Prostate gland (tissue), 2 donors: Measurements from ENCODE around the gene SEC24C. TPM values are rescaled to one million over a fixed set of nuclear protein-coding genes. Genes with fewer than 3 reads are reported as not detected.

Experiments used
- DNase-seq: peaks from one replicate; pipeline ENCODE4 v3.0.0-alpha.2; 2019; ENCODE audit warnings: low spot score
- H3K27ac ChIP-seq, 2 donors: fragments of 200-600 bp; sonication (generic); 2 replicates each; pipeline ENCODE4 v1.5.1; 2017 to 2019
- H3K27me3 ChIP-seq: fragments of 200-600 bp; sonication (generic); replicated peaks from 2 replicates; pipeline ENCODE4 v1.5.1; 2019; ENCODE audit not compliant: insufficient read depth
- H3K36me3 ChIP-seq, 2 donors: fragments of 200-600 bp; sonication (generic); 1 replicate in 1 of 2; 2 replicates in 1 of 2; pipeline versions ENCODE4 v1.5.1 to v1.8.1; 2017 to 2019
- H3K4me1 ChIP-seq: fragments of 200-600 bp; sonication (generic); replicated peaks from 2 replicates; pipeline ENCODE4 v1.5.1; 2019
- H3K4me3 ChIP-seq, 2 donors: fragments of 200-600 bp; sonication (generic); 2 replicates each; pipeline ENCODE4 v1.5.1; 2017 to 2019
- H3K9me3 ChIP-seq: fragments of 200-600 bp; sonication (generic); 2 replicates; pipeline ENCODE4 v1.5.1; 2017
- POLR2A ChIP-seq: fragments of 450-650 bp; IDR thresholded peaks from one replicate; pipeline ENCODE4 v1.6.1; 2016; ENCODE audit warnings: antibody characterized with exemption, mild to moderate bottlenecking
- POLR2AphosphoS5 ChIP-seq: sonication (generic); formaldehyde crosslinking; IDR thresholded peaks from one replicate; pipeline ENCODE4 v1.6.1; 2017; ENCODE audit warnings: antibody characterized with exemption
- WGBS: methylation state at CpG from one replicate; pipeline ENCODE4 v1.1.5; 2018; 5-methylcytosine and 5-hydroxymethylcytosine counted together
- intact Hi-C: fragments of 100-400 bp; cut with DNase I; formaldehyde crosslinking; loops from one replicate; pipeline ENCODE4 v1.14.2; 2022
- total RNA-seq, 2 donors: library from RNA; depleted of rRNA; stranded (reverse); fragments of >200 nt; gene quantifications; one replicate each; pipeline ENCODE4 v1.1.0, GENCODE V29; 2016
- TF ChIP-seq, protein P1 (sequence below), 4 experiments: fragments of 200-600 bp in 2 of 4; fragments of 450-650 bp in 2 of 4; sonication (generic) in 2 of 4; IDR thresholded peaks; 1 replicate in 3 of 4; 2 replicates in 1 of 4; pipeline ENCODE4 v1.5.1; 2016 to 2019; ENCODE audit warnings: antibody characterized with exemption in 4 of 4, mild to moderate bottlenecking in 2 of 4, moderate library complexity in 2 of 4

Gene SEC24C
- total RNA-seq, 2 donors from 2014 or later = 80.7 to 87.6 TPM

DNA sequence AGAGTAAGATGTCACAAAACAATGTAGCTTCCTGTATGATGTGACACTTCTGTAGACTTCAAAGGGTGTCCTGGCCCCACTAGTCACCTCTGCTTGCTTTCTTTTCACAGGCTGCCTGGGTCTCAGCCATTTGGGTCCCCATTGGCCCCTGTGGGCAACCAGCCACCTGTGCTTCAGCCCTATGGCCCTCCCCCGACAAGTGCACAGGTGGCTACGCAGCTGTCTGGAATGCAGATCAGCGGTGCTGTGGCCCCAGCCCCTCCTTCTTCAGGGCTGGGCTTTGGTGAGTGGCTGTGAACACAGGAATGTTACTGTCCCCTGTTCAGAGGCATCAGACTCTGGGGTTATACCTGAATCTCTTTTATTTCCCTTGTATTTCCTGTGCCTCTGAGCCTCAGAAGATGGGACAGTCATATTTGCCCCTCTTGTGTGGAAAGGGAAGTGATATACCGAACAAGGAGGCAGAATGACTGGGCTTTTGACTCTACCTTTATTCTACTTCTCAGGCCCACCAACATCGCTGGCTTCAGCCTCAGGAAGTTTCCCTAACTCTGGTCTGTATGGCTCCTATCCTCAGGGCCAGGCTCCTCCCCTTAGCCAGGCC is 15.4 kb downstream of the SEC24C start:
- Histone ChIP-seq H3K27me3 (no peaks in the 10 kb centered on the region), H3K36me3 (peaks cover 14 to 18% of the 10 kb centered on the region in 2 donors), H3K9me3 (no peaks in the 10 kb centered on the region), H3K4me3 (no peak overlapping the region), H3K4me1 (no peaks in the 10 kb centered on the region), H3K27ac (no peak overlapping the region)
- no peak for DNase-seq
- WGBS = 76% methylated on average over 5 of the region's 5 CpGs
- intact Hi-C loops = no loop called here
- TF ChIP-seq POLR2AphosphoS5 = no peak
- TF ChIP-seq POLR2A = no peak
- TF ChIP-seq, protein P1, sequence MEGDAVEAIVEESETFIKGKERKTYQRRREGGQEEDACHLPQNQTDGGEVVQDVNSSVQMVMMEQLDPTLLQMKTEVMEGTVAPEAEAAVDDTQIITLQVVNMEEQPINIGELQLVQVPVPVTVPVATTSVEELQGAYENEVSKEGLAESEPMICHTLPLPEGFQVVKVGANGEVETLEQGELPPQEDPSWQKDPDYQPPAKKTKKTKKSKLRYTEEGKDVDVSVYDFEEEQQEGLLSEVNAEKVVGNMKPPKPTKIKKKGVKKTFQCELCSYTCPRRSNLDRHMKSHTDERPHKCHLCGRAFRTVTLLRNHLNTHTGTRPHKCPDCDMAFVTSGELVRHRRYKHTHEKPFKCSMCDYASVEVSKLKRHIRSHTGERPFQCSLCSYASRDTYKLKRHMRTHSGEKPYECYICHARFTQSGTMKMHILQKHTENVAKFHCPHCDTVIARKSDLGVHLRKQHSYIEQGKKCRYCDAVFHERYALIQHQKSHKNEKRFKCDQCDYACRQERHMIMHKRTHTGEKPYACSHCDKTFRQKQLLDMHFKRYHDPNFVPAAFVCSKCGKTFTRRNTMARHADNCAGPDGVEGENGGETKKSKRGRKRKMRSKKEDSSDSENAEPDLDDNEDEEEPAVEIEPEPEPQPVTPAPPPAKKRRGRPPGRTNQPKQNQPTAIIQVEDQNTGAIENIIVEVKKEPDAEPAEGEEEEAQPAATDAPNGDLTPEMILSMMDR (IDR thresholded peaks at IDR 0.05) = no peak

DNA sequence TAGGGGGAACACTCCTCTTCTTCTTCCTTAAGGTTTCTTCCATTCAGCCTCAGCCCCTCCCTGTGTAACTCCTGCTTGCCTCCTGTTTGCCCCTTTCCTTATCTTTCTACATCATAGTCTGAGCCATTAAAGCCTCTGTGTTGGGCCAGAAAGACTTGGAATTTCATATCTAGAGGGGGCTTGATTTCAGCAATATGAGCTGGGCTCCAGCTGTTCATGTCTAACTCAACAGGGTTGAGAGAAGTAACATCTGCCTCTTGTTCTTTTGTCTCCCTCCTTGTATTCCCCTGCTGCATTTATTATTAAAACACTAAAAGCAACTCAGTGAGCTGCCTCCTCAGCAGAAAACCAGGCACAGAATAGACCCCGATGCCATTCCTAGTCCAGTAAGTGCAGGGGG is 17.6 kb downstream of the SEC24C start:
- no peaks in the 10 kb centered on the region for H3K4me1 ChIP-seq
- peaks cover 26% of the 10 kb centered on the region in 2 donors for H3K36me3 ChIP-seq
- H3K27ac ChIP-seq = no peak overlapping the region
- no peaks in the 10 kb centered on the region for H3K9me3 ChIP-seq
- intact Hi-C loops = no loop called here
- TF ChIP-seq POLR2AphosphoS5 = no peak
- TF ChIP-seq POLR2A = no peak
- TF ChIP-seq, protein P1 (IDR thresholded peaks at IDR 0.05) = no peak
- H3K4me3 ChIP-seq = no peak overlapping the region
- 54% methylated on average over 1 of the region's 1 CpG for WGBS
- no peaks in the 10 kb centered on the region for H3K27me3 ChIP-seq
- no peak for DNase-seq

DNA sequence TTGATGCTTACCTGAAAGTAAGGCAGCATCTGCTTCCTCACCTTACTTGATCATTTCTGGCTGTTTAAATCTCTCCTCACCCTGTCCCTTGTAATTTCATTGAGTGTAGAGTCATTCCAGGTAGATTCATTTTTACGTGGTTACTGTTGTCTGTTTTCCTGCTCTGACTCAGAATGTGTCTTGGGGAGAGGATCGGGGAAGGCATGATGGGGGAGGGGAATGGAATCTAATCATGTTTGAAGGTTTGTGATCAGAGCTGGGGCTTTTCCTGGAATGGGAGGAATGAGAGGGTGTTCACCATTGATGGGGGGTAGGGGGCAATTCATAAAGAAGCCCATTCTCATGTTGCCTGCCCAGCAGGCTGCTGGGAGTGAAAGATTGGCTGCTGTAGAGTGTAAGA is 18.7 kb downstream of the SEC24C start:
- intact Hi-C loops = no loop called here
- TF ChIP-seq POLR2AphosphoS5 = no peak
- no peak for TF ChIP-seq POLR2A
- TF ChIP-seq, protein P1 (IDR thresholded peaks at IDR 0.05) = no peak
- Histone ChIP-seq H3K36me3 (peaks cover 31 to 32% of the 10 kb centered on the region in 2 donors), H3K9me3 (no peaks in the 10 kb centered on the region), H3K27me3 (no peaks in the 10 kb centered on the region), H3K4me3 (no peak overlapping the region), H3K4me1 (no peaks in the 10 kb centered on the region), H3K27ac (no peak overlapping the region)
- 58% methylated on average over 2 of the region's 2 CpGs for WGBS
- no peak for DNase-seq

DNA sequence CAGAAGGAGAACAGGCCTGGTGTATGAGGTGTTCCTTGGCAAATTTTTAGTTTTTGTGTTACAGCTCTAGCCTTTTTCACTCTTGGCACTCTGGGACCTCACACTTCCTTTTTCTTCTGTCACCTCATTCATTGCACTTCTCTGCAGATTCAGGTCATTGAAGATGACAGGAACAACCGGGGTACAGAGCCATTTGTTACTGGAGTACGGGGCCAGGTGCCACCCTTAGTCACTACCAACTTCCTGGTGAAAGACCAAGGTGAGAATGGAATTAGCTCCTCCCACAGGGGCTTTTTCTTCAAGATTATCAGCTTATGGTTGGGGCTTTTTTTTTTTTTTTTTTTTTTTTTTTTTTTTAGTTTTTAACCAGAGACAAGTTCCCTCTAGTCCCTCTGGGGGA is 19.2 kb downstream of the SEC24C start:
- Histone ChIP-seq H3K36me3 (peaks cover 31 to 34% of the 10 kb centered on the region in 2 donors), H3K27me3 (no peaks in the 10 kb centered on the region), H3K27ac (no peak overlapping the region), H3K9me3 (no peaks in the 10 kb centered on the region), H3K4me1 (no peaks in the 10 kb centered on the region), H3K4me3 (no peak overlapping the region)
- TF ChIP-seq, protein P1 (IDR thresholded peaks at IDR 0.05) = no peak
- TF ChIP-seq POLR2AphosphoS5 = no peak
- TF ChIP-seq POLR2A = no peak
- intact Hi-C loops = no loop called here
- WGBS = 89% methylated on average over 2 of the region's 2 CpGs
- no peak for DNase-seq

DNA sequence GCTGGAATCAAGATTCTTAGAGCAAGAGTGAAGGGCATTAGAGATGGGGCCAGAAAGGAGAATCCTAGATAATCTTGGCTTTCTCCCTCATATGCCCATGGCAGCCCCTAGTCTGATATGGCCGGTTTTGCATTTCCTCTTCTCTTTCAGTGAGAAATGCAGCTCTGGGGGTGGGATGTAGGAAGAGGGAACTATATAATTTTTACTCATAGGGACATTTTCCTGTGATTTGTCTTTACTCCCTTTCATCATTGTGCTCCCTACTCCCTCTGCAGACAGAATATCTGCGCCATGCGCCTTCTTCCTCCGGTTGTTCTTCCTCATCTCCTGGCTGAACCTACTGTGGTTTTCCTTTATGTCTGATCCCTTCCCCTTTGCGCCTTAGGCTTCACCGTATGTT is 20.9 kb downstream of the SEC24C start:
- intact Hi-C loops = no loop called here
- H3K27me3 ChIP-seq = no peaks in the 10 kb centered on the region
- H3K36me3 ChIP-seq = peaks cover 31 to 33% of the 10 kb centered on the region in 2 donors
- H3K4me1 ChIP-seq = no peaks in the 10 kb centered on the region
- DNase-seq = no peak
- H3K4me3 ChIP-seq = no peak overlapping the region
- H3K27ac ChIP-seq = no peak overlapping the region
- H3K9me3 ChIP-seq = no peaks in the 10 kb centered on the region
- TF ChIP-seq, protein P1 (IDR thresholded peaks at IDR 0.05) = no peak
- TF ChIP-seq POLR2AphosphoS5 (no peak), POLR2A (no peak)
- WGBS = 95% methylated on average over 6 of the region's 6 CpGs
